ENCODE measurements around the gene KBTBD6. TPM values are rescaled to one million over a fixed set of nuclear protein-coding genes. Genes with fewer than 3 reads are reported as not detected.

The KBTBD6 gene
- total RNA-seq, 1 donor from 2014 or later = 12.5 TPM

DNA sequence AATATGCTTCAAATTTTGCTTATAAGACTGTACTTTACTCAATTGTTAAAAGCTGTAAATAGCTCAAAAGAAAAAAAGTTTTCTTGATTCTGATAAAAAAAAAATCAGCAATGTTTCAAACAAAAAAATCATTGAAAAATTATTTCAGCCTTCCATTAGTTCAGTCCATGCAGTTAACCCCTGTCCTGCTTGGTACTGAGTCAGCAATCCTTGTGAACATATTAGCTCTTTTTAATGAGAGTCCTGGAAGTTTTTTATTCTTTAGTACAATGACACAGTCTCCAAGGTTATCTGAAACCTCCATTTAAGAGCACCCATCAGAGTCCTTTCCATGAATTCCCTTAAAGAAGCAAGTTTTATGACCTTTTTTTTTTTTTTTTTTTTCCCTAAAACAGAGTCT lies 21.4 kb upstream of the KBTBD6 start:
- Mint-ChIP-seq H3K27ac (no peak overlapping the region), H3K27me3 (no peaks in the 10 kb centered on the region), H3K4me3 (ENCODE audit: low read depth) (no peak overlapping the region), H3K9me3 (ENCODE audit: low read depth) (peaks cover 34% of the 10 kb centered on the region), H3K4me1 (ENCODE audit: low read depth) (no peaks in the 10 kb centered on the region), H3K36me3 (ENCODE audit: insufficient read depth) (peaks cover 32% of the 10 kb centered on the region)
- no peak for DNase-seq (ENCODE audit: low spot score, unreplicated experiment)
- TF ChIP-seq CTCF (IDR thresholded peaks at IDR 0.05; ENCODE audit: unreplicated experiment) = no peak

DNA sequence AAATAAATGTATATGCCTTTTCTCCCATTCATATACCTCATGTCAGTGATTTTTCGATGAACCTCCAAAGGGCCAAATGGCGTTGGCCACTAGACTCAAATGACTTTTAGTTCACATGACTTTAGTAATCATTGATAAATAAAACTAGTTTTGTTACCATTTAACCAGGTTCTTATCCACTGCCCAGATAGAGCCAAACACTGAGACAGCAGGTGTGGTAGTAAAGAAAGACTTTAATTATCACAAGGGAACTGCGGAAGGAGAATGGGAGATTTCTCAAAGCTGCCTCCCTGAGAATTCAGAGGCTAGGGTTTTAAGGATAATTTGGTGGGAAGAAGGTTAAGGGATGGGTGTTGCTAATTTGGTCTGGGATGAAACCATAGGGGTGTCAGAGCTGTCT lies 19.4 kb upstream of the KBTBD6 start:
- no peak for TF ChIP-seq CTCF (IDR thresholded peaks at IDR 0.05; ENCODE audit: unreplicated experiment)
- Mint-ChIP-seq H3K27ac (no peak overlapping the region), H3K4me3 (ENCODE audit: low read depth) (no peak overlapping the region), H3K27me3 (no peaks in the 10 kb centered on the region), H3K4me1 (ENCODE audit: low read depth) (no peaks in the 10 kb centered on the region), H3K9me3 (ENCODE audit: low read depth) (peaks cover 51% of the 10 kb centered on the region), H3K36me3 (ENCODE audit: insufficient read depth) (peaks cover 45% of the 10 kb centered on the region)
- no peak for DNase-seq (ENCODE audit: low spot score, unreplicated experiment)

GRCh38 chr13:41150058-41150457 lies 17.5 kb upstream of the KBTBD6 start:
- H3K4me3 Mint-ChIP-seq (ENCODE audit: low read depth) = no peak overlapping the region
- H3K36me3 Mint-ChIP-seq (ENCODE audit: insufficient read depth) = peaks cover 45% of the 10 kb centered on the region
- TF ChIP-seq CTCF (IDR thresholded peaks at IDR 0.05; ENCODE audit: unreplicated experiment) = no peak
- no peaks in the 10 kb centered on the region for H3K27me3 Mint-ChIP-seq
- H3K4me1 Mint-ChIP-seq (ENCODE audit: low read depth) = no peaks in the 10 kb centered on the region
- peak overlapping the region; percentile 74 for H3K27ac Mint-ChIP-seq
- no peak for DNase-seq (ENCODE audit: low spot score, unreplicated experiment)
- H3K9me3 Mint-ChIP-seq (ENCODE audit: low read depth) = peaks cover 63% of the 10 kb centered on the region

DNA sequence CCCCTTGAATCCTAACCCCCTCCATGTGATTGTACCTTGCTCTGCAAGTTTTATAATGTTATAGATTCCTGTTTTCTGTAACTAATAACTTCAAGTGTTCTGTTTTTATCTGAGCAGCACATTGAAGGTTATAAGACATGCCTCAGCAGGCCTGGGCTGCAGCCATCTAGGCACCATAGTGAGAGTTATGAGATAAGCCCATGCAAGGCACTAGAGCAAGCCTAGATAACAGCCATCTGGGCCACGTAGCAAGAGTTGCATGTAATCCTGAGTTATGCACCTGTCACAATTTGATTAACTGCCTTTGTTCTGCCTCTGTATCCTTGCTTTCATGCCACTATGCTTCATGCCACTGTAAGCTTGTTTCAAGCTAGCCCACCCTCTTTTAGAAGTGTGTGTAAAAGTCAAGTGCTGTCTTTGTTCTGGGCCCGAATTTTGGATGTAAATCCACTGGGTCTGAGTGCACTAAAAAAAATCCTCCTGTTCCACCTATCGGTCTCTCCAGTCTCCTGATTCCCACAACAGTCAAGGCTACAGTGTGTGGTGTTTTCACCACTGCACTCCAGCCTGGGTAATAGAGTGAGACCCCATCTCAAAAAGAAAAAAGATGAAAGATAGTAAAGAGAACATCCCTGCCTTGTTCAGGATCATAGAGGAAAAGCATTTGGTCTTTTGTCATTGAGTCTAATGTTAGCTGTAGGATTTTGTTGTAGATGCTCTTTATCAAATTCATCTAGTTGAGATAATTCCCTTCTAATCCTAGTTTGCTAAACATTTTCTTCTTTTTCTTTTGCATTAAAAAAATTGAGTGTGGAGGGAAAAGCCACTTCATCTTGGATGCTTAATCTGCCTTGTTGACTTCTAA lies 16.0 kb upstream of the KBTBD6 start:
- H3K36me3 Mint-ChIP-seq (ENCODE audit: insufficient read depth) = peaks cover 43% of the 10 kb centered on the region

More for the DNA sequence above, 16.0 kb upstream of the KBTBD6 start:
- Mint-ChIP-seq H3K4me1 (ENCODE audit: low read depth) (no peaks in the 10 kb centered on the region), H3K27ac (peak overlapping the region; percentile 91), H3K4me3 (ENCODE audit: low read depth) (no peak overlapping the region), H3K27me3 (no peaks in the 10 kb centered on the region), H3K9me3 (ENCODE audit: low read depth) (peaks cover 63% of the 10 kb centered on the region)
- TF ChIP-seq CTCF (IDR thresholded peaks at IDR 0.05; ENCODE audit: unreplicated experiment) = no peak
- no peak for DNase-seq (ENCODE audit: low spot score, unreplicated experiment)
